Activated CD4-positive, alpha-beta T cell treated with anti-CD3 and anti-CD28 coated beads, Interleukin-2, amount 50 U/mL, for 4 hours (primary cell): Measurements from ENCODE around the gene IGSF5.
"Not testable (repeated sequence)": the region's sequence is repeated elsewhere in the genome, so short reads cannot be mapped to it uniquely, and the experiment has no call there.

Source experiments
- DNase-seq, 2 experiments: peaks; one replicate each; pipeline ENCODE4 v3.0.0-alpha.2; 2020

The IGSF5 gene

DNA sequence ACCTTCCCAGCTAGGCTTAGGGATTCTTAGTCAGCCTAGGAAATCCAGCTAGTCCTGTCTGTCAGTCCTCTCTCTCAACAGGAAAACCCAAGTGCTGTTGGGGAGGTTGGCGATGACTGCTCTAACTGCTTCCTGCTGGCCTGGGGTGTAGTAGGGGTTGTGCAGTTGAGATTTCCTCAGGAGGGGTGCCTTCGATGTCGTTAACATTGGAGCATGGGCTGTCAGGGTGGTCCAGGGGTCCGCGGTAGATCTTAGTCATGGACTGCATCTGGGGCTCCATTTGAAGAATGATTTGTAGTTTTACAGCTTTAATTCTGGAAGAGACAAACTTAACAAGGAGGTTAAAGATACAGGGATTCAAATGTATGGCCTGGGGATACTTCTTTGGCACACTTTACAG, 5.5 kb upstream of the IGSF5 start:
- not testable (repeated sequence) for DNase-seq

DNA sequence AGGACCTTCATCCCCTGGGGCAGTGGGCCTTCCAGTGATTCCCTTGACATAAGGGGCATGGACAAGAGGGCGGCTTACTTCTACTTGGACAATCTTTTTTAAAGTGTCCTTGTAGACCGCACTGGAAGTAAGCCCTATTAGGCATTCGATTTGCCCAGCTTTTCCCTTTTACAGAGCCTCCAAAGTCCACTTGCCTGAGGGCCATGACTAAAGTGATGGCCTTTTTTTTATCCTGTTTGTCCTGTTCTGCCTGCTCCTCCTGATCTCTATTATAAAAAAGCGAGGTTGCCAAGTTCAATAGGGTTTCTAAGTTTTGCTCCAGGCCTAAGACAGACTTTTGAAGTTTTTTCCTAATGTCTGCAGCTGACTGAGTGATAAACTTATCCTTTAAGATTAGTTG, 2.4 kb upstream of the IGSF5 start:
- DNase-seq = not testable (repeated sequence)

DNA sequence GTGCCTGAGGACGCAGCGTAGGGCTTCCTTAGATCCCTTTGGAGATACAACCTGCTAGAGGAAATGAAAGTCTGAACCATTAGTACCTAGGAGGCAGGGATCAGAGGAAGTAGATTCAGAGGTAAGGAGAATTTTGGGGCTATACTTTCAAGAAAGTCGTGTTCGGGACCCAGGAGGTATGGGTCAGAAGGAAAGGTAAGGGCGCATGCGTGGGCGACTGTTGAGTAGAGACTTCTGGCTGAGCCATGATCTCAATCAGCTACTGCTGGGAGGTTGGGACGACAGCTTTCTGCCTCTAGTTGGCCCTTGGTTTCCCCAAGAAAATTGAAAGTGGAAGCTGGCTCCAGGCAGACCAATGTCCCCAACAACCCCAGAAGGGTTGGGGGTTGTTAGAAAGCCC, 349 bp downstream of the IGSF5 start:
- DNase-seq = not testable (repeated sequence)

DNA sequence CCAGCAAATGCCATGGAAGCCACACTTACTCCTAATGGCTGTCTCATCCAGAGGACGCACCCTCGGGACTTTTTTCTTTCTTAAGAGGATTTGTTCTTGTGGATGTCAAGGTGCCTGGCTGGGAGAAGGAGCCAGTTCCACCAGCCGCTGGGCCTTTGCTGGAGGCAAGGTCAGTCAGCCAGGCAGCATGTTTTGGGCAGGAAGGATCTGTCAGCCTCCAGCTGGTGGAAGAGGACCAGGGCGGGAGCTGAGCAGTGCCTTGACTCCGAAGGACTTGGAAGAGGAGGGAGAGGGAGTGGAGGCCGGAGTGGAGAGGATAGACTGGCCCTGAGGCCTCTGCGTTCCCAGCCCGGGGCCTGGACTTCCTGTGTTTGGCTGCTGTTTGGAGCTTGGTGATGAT, 5.7 kb downstream of the IGSF5 start:
- DNase-seq = no peak

DNA sequence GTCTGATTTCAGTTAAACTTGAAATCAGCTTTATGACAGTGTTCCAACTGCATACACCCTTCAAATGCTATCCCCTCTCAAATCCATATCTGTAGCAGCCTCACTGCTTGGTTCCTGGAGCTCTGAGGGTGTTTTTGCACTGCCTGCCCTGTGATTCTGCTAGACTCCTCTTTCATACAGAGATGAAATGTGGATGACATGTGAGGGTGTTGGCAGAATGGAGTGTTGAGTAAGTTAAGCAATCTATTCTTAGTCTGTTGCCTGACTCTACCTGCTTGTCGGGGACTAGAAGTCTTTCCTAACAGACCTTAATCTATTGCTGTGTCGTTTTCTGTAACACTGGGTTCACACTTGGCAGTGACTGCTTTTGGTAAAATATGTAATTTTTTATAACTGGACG, 9.8 kb downstream of the IGSF5 start:
- DNase-seq = no peak

DNA sequence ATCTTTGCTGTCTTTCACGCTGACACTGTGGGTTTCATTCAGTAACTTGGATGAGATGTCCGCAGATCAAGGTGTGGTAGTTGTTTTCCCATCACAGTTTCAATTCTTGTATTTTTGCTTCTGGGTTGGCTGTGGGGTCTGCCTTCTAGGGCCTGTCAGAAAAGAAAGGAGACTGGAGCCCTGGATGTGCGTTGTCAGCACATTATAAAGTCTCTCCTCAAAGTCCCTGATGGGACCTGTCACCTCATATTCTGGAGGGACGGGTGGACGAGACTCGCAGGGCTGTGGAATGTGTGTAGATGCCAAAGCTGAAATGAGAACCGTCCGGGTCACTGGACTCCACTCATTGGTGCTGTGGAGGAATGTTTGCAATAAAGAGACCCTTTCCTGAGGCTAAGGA, 11.3 kb downstream of the IGSF5 start:
- no peak for DNase-seq

DNA sequence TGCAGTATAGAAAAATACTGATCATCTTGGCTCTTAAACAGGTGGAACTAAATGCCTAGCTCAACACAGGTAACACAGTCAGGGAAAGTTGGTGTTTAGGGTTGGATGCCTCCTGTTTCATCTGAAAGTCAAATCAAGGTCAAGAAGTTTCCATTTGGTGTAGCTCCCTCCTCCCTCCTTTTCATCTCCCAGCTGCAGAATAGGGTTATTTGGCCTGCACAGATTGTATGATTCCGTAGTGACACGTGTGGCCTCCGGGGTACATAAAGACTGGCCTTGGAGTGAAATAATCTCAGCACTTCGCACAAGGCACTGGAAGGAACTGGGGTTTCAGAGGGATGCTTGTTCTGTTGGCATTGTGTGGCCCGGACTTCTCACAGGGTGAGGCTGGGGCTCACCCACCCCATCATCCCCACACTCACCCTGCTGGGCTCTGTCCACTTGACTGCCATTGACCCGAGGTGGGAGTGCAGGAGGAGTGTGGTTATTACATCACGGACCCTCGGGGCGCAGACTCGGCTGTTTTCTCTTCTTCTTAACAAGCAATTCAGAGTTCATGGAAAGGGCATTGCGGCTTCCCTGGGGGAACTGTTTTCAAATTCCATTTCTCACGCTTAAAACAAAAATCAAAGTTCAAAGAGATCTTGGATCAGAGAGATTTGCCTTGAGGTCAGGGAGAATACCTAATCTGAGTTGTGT, 18.4 kb downstream of the IGSF5 start:
- DNase-seq = no peak

DNA sequence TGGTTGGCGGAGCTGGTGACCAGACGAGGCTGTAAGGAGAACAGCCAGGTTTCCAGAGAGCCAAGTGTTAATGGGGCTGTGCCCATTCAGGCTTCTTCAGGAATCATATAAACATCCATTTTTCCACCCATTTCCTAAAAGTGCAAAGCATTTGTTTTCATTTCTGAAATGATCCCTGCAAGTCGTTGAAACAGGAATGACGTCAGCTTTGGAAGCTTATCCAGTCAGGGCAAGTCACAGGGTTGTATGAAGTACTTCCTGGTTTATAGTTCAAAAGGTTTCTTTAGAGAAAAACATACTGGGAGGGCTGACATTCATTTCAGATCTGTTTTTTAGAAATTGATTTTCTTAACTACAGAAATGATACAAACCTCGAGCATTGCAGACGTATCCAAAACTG, 29.2 kb downstream of the IGSF5 start:
- DNase-seq = no peak

DNA sequence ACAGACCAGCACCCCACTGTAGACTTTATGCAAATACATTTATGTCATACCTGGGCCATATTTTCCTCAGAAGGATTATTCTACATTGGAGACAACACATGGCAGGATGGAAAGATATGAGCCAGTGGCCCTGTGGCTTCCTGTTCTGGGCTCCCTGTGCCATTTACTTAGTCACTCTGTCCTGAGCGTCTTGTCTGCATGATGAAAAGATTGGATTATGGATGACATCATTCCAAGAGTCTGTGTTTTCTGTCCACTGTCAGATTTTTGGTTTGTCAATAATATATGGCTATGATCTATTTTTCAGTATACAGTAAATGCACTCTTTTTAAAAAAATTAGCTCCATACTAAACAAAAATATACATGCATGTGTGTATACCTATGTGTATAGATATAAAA, 30.8 kb downstream of the IGSF5 start:
- no peak for DNase-seq

DNA sequence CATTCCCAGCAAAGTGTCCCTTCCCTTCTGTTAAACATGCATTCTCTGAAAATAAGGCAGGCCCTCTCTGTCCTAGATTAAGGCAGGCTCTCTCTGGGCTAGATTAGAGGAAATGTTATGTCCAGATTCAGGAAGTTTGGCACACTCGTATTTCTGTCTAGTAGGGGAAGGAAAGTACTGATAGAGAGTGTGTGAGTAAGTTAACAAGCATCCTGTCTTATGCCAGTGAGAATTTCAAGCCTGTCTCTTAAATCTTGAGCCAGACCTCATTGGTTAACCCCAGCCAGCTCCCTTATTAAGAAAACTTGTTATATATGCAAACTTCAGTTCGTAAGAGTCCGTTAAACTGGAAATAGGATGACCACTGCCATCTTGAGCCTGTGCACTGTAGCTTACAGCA, 31.6 kb downstream of the IGSF5 start:
- DNase-seq = no peak

DNA sequence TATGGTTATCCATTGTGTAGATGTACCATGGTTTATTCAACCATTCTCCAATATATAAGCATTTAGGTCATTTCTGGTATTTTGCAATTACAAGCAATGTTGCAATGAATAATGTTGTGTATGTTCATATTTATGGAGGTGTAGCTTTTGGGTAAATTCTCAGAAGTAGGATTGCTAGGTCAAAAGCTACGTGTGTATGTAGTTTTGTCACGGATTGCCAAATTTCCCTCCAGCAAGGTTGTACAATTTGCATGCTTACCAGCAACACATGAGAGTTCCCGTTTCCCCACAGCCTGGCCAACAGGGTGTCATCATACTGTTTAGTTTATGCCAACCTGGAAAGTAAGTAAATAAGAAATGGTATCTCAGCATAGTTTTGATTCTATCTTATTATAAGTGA, 36.3 kb downstream of the IGSF5 start:
- DNase-seq = no peak

DNA sequence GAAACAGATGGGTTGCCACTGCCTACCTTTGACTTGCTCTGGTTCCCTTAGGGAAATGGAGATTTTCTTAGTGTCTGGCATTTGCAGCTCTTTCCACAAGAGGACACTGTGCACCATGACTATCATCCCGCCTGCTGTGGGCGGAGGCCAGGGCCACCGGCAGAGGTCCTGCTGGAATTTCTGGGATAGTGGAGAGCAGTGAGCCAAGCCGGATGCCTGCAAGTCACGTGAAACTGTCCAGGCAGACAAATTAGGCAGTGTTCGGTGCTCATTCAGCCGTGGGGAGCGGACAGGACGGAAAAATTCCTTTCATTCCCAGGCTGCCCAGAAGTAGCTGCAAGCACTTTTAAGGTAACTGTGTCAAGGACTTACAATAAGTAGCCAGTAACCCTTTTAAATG, 43.4 kb downstream of the IGSF5 start:
- DNase-seq = no peak

DNA sequence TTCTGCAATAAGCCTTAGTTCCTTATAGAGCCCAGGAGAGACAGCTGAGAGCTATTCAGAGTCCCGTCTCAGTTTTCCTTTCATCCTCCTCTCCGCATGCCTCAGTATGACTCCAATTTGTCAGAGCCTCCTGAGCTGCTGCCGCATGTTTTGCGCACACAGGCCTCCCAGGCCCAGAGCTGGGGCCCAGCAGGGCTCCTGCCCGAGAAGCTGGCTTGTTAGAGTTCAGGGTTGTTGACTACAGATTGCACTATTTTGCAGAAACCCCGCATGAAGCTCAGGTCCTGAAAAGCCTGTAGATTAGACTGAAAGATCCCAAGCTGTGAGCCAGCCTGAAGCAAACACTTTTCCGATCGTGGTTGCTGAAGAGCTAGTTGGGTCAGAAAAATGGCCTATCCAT, 51.5 kb downstream of the IGSF5 start:
- no peak for DNase-seq

DNA sequence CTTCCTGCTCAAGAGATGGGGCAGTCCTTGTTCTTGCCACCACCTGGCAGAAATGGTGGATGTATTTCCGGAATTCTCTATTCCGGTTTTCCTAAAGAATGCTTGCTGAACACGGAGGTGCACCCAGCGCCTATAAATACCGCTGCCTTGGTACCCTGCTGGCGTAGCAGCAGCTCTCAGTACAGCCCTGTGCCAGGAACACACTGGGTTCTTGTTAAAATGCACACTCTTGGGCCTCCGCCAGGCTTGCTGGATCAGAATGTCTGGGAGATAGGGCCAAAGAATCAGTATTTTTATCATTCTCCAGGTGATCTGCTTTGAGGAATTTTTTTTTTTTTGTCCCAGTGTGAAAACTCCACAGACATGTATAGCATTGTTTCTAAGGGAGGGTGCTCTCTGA, 54.2 kb downstream of the IGSF5 start:
- DNase-seq = no peak

DNA sequence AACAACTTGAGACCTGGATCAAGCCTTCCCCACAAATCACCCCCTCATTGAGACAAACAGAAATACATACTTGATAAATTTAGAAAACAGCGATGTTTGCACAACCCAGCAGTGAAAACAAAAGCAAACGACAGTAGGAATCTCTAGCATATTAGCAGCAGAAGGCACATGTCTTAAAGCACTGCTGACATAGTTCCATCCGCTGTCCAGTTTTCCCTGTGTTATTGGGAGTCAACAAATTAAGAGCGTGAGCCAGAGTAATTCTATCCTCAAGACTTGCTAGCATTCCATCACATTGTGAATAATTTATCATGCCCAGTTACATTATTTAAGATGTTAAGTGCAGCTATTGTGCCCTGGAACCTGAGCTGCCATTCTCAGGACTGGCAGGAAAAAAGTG, 55.3 kb downstream of the IGSF5 start:
- no peak for DNase-seq

DNA sequence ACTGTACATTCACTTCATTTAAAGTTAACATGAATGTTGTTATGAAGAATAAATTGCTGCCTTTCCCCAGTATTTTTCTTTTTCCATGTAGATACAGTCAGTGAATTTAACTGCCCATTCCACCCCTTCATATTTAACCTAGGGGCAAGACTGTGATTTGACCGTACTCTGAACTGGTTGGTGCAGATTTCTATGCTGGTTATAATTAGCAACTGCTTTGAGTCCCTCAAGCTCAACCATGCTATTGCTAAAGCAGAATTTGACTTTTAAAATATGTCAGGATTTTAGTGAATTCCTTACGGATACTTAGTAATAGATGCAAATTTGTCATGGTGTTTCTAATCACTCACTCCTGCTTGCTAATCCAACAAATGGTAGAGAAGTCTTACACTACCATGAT, 57.2 kb downstream of the IGSF5 start:
- DNase-seq = no peak

DNA sequence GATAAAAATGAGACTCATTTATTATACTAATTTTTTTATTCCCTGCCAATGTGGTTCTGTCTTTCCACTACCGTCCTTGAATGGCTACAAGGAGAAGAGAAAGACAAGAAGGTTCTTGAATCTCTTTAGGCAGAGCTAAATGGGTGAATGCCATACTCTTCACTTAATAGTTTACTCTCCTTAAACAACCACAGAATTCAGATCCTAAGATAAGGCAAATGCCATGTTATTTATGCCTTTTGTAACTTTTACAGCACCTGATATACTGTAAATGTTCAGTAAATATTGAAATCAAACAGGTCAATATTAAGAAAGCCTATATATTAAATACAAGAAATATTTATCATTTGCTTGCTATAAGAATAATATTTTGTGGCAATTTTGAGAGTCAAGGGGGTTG, 58.4 kb downstream of the IGSF5 start:
- DNase-seq = no peak

DNA sequence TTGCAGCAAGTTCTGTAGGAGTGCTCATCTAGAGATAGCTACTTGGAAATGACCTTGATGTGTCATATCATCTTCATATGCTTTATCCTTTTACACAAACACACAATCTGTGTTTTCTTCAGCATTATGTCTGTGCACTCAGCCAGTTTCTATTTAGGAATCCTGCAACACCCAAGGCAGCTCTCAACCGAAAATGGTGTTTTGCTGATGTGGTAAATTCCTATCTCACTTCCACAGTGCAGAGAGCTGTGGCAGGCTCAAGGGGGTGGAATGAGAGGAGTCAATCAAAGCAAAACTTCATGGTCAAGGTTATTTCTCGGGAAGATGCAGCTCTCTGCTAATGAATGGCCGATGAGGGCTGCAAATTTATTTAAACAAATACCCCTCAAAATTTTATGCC, 59.3 kb downstream of the IGSF5 start:
- DNase-seq = no peak

DNA sequence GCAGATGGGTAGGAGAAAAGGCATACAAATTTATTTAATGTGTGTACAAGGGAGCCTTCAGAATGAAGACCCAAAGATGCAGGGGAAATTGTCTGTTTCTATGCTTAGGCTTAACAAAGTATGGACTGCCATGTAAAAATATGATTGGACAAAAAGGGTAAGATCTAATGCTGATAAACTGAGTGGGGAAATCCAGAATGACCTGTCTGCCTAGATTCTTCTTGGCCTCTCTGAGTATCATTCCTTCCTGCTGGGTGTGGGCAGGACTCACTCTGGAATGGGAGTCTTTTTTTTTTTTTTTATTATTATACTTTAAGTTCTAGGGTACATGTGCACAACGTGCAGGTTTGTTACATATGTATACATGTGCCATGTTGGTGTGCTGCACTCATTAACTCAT, 61.0 kb downstream of the IGSF5 start:
- no peak for DNase-seq

DNA sequence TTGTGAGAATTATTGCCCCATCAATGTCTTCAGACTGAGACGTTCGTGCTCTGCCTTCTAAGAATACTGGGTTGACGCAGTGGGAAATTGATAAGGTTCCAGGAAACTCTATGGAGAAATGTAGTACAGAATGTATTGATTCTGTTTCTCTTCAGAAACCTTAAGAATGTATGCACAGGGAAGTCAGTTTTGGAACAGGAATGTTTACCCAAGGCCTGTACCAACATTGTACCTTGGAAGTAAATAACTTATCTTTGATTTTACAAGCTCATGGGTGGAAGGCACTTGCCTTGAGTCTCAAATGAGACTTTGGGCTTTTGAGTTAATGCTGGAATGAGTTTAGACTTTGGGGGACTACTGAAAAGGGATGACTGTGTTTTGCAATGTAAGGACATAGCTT, 62.8 kb downstream of the IGSF5 start:
- no peak for DNase-seq

DNA sequence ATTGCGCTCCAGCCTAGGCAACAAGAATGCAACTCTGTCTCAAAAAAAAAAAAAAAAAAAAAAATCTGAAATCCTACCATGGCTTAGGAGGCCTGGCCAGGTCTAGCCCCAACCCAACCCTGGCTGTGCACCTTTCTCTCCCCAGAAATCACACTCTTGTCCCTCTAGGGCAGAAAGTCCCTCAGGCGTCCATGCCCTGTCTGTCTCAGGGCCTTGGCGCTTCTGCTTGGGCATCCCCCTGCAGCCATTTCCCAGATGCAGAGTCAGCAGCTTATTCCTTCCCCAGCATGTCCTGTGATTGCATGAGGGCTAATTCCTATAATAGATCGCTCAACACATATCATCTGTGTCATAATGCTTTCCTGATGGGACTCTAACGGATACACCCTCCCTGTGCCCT, 65.0 kb downstream of the IGSF5 start:
- DNase-seq = no peak

DNA sequence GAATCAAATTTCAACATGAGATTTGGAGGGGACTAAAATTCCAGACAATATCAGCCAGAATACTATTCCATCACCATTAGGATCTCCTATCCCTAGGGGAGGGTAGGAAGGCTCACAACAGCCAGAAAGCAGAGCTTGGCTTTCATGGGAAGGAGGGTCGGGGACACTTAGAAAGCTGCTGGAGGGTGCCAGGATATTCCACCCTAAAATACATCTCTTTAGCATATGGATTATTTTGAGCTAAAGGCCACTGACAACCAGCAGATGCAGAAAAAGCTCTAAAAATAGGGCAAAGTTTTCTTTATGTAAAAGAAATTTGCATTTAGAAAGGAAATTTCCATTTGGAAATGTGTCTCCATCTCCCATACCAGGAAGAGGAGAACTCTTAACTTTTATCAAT, 68.0 kb downstream of the IGSF5 start:
- no peak for DNase-seq

DNA sequence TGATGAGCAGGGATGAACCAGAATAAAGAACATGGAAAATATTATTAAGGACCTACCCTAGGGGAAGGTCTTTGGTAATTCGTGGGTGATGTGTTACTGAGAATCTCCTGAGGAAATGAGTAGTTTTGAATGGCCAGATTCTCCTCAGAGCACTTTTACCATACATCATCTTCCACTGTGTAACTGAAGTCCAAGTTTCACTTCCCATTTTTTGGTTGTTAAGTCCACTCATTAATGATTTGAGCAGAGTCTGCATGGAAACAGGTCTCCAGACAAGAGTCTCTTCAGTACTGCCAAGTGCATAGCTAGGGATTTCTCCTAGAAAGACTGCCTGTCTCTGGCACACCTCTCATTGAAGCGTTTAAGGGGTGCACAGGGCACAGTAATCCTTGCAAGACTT, 73.6 kb downstream of the IGSF5 start:
- DNase-seq = no peak

DNA sequence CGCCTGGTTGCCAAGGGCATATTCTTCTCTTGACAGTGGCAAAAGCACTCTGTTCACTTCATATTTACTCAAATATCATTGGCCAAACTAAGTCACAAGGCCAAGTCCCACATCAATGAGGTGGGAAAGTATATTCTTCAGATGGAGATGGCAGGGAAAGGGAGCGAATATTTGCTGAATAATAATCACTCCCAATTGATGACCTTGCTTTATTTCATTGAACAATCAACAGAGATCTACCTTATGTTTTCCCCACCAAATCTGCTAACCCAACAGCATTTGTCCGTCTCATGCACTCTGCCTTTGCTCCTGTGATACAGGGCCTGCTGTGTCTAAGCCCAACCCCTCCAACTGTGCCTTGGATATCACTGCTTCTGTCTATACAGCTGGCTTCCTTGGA, 77.1 kb downstream of the IGSF5 start:
- no peak for DNase-seq

DNA sequence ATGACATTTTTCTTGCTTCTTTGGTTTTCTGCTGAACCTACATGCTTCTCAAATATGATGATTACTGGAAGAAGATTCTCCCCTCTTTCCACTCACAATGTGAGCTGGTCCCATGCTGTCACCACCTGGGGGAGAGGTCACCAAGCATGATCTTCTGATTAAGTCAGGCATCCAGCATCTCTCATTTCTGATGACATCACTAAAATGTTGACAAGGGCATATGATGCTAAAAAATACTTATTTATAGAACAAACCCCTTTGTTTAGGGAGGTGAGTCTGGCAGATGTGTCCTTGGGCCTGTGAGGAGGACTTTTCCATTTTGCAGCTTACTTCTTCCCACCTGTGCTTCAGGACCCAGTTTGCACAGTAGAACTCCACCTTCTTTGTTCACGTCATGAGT, 80.3 kb downstream of the IGSF5 start:
- DNase-seq = no peak

DNA sequence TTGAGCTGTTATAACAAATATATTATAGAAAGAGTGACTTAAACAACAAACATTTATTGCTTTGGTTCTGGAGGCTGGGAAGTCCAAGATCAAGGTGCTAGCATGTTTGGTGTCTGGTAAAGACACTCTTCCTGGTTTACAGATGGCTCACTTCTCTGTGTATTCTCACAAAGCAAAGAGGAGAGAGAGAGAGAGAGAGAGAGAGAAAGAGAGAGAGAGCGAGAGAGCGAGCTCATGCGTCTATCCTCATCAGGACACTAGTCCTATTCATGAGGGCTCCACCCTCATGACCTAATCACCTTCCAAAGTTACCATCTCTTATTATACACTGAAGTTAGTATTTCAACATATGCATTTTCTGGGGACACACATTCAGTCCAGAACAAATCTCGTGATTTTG, 89.6 kb downstream of the IGSF5 start:
- no peak for DNase-seq
